Measurements from ENCODE around the gene COA6.

DNA sequence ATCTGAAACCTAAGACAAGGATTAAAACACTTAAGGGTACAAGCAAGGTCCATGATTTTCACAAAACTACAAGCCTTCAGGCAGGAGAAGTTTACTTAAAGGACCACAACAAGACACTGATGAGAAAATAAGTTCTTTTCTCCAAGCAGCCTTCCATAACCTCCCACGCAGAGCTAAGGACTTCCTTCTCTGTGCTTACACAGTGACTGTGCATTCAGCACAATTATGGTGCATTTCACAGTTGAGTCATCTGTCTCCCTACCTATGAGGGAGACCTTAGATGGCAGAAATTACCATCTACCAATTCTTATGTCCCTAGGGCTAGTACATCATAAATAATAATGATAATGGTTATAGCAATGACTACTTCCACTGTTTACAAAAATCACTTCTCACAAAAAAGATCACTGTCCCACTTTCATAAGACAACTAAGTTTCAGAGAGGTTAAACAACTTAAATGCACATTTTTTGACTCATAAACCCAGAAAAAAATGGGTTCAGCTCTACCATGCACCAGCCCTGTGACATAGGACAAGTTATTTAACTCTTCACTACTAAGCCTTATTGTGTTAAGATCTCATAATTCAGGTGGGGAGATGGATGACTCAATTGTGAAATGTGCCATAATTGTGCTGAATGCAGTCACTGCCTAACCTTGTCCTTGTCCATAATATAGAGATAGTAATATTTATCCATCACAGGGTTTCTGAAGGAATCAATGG lies 60.5 kb downstream of the COA6 start:
- TF ChIP-seq, protein P1, sequence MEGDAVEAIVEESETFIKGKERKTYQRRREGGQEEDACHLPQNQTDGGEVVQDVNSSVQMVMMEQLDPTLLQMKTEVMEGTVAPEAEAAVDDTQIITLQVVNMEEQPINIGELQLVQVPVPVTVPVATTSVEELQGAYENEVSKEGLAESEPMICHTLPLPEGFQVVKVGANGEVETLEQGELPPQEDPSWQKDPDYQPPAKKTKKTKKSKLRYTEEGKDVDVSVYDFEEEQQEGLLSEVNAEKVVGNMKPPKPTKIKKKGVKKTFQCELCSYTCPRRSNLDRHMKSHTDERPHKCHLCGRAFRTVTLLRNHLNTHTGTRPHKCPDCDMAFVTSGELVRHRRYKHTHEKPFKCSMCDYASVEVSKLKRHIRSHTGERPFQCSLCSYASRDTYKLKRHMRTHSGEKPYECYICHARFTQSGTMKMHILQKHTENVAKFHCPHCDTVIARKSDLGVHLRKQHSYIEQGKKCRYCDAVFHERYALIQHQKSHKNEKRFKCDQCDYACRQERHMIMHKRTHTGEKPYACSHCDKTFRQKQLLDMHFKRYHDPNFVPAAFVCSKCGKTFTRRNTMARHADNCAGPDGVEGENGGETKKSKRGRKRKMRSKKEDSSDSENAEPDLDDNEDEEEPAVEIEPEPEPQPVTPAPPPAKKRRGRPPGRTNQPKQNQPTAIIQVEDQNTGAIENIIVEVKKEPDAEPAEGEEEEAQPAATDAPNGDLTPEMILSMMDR (IDR thresholded peaks at IDR 0.05), result no peak
- no peak for TF ChIP-seq POLR2A (IDR thresholded peaks at IDR 0.05)

All from Peyer's patch (tissue), 4 donors.